ENCODE results near the gene CDV3. TPM values are rescaled to one million over a fixed set of nuclear protein-coding genes. Genes with fewer than 3 reads are reported as not detected.
"Not testable (repeated sequence)": the region's sequence is repeated elsewhere in the genome, so short reads cannot be mapped to it uniquely, and the experiment has no call there.

The CDV3 gene
- total RNA-seq, 1 experiment from 2014 or later = 81.4 TPM

GRCh38 chr3:133542871-133543270 is 30.6 kb upstream of the CDV3 start:
- Histone ChIP-seq H3K79me2 (ENCODE audit: low read length) (no peaks in the 10 kb centered on the region), H3K27ac (ENCODE audit: low read length) (no peak overlapping the region), H3K4me1 (ENCODE audit: insufficient read depth, low read length) (peaks cover 28% of the 10 kb centered on the region), H2AFZ (ENCODE audit: low read length) (no peak overlapping the region), H3K4me2 (ENCODE audit: low read length) (no peak overlapping the region), H3K9me3 (ENCODE audit: low read length) (no peaks in the 10 kb centered on the region), H4K20me1 (ENCODE audit: low read length) (no peaks in the 10 kb centered on the region), H3K27me3 (ENCODE audit: low read length) (no peaks in the 10 kb centered on the region), H3K9ac (ENCODE audit: low read length) (no peak overlapping the region), H3K36me3 (ENCODE audit: low read depth, low read length) (no peaks in the 10 kb centered on the region), H3F3A (ENCODE audit: low read length, unreplicated experiment) (no peaks in the 10 kb centered on the region), H3K9me2 (replicated peaks; ENCODE audit: low read length) (no peaks in the 10 kb centered on the region), H3K4me3 (ENCODE audit: low read length) (no peak overlapping the region)
- ChIA-PET POLR2A (ENCODE audit: unreplicated experiment) (no interaction called here), CTCF (no interaction called here)
- no peak for ATAC-seq
- TF ChIP-seq EZH2phosphoT487 (IDR thresholded peaks at IDR 0.05; ENCODE audit: borderline replicate concordance, low read length) (no peak), EZH2 (IDR thresholded peaks at IDR 0.05; ENCODE audit: low read length, unreplicated experiment) (no peak)
- TF ChIP-seq, protein P1, sequence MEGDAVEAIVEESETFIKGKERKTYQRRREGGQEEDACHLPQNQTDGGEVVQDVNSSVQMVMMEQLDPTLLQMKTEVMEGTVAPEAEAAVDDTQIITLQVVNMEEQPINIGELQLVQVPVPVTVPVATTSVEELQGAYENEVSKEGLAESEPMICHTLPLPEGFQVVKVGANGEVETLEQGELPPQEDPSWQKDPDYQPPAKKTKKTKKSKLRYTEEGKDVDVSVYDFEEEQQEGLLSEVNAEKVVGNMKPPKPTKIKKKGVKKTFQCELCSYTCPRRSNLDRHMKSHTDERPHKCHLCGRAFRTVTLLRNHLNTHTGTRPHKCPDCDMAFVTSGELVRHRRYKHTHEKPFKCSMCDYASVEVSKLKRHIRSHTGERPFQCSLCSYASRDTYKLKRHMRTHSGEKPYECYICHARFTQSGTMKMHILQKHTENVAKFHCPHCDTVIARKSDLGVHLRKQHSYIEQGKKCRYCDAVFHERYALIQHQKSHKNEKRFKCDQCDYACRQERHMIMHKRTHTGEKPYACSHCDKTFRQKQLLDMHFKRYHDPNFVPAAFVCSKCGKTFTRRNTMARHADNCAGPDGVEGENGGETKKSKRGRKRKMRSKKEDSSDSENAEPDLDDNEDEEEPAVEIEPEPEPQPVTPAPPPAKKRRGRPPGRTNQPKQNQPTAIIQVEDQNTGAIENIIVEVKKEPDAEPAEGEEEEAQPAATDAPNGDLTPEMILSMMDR (conservative IDR thresholded peaks at IDR 0.05; ENCODE audit: low read depth, low read length) = no peak
- no peak for DNase-seq
- no TSS peak for BruUV-seq (replicated peaks)
- intact Hi-C loops (cut with micrococcal nuclease) = no loop called here

GRCh38 chr3:133544983-133545382 is 28.5 kb upstream of the CDV3 start:
- H2AFZ ChIP-seq (ENCODE audit: low read length); H3F3A ChIP-seq (ENCODE audit: low read length, unreplicated experiment); intact Hi-C loops (cut with micrococcal nuclease); H4K20me1 ChIP-seq (ENCODE audit: low read length); H3K4me3 ChIP-seq (ENCODE audit: low read length); H3K9me3 ChIP-seq (ENCODE audit: low read length); H3K27me3 ChIP-seq (ENCODE audit: low read length); H3K9ac ChIP-seq (ENCODE audit: low read length); BruUV-seq (replicated peaks); H3K79me2 ChIP-seq (ENCODE audit: low read length); POLR2A ChIA-PET (ENCODE audit: unreplicated experiment); H3K4me2 ChIP-seq (ENCODE audit: low read length); H3K36me3 ChIP-seq (ENCODE audit: low read depth, low read length); H3K9me2 ChIP-seq (replicated peaks; ENCODE audit: low read length): not testable (repeated sequence)
- peaks cover 30% of the 10 kb centered on the region for H3K4me1 ChIP-seq (ENCODE audit: insufficient read depth, low read length)
- ATAC-seq = peak; percentile 35
- CTCF ChIA-PET = interaction anchor here (0.7 kb wide), 1 partner anchor 243 kb away, joined by 3 read pairs; no protein-coding TSS in a partner anchor
- DNase-seq = peak; percentile 41
- peak overlapping the region; percentile 64 for H3K27ac ChIP-seq (ENCODE audit: low read length)

GRCh38 chr3:133547432-133548041 is 25.9 kb upstream of the CDV3 start:
- no peak for DNase-seq
- Histone ChIP-seq H3K9ac (ENCODE audit: low read length) (no peak overlapping the region), H4K20me1 (ENCODE audit: low read length) (no peaks in the 10 kb centered on the region), H3K36me3 (ENCODE audit: low read depth, low read length) (no peaks in the 10 kb centered on the region), H3K9me3 (ENCODE audit: low read length) (no peaks in the 10 kb centered on the region), H3K27ac (ENCODE audit: low read length) (no peak overlapping the region), H3K79me2 (ENCODE audit: low read length) (no peaks in the 10 kb centered on the region), H3F3A (ENCODE audit: low read length, unreplicated experiment) (no peaks in the 10 kb centered on the region), H3K4me3 (ENCODE audit: low read length) (no peak overlapping the region), H3K4me2 (ENCODE audit: low read length) (no peak overlapping the region), H3K4me1 (ENCODE audit: insufficient read depth, low read length) (peaks cover 19% of the 10 kb centered on the region), H2AFZ (ENCODE audit: low read length) (no peak overlapping the region), H3K9me2 (replicated peaks; ENCODE audit: low read length) (no peaks in the 10 kb centered on the region), H3K27me3 (ENCODE audit: low read length) (no peaks in the 10 kb centered on the region)
- intact Hi-C loops (cut with micrococcal nuclease) = no loop called here
- TF ChIP-seq, protein P1 (conservative IDR thresholded peaks at IDR 0.05; ENCODE audit: low read depth, low read length) = no peak
- no peak for TF ChIP-seq EZH2phosphoT487 (IDR thresholded peaks at IDR 0.05; ENCODE audit: borderline replicate concordance, low read length)
- TF ChIP-seq EZH2 (IDR thresholded peaks at IDR 0.05; ENCODE audit: low read length, unreplicated experiment) = no peak
- ChIA-PET POLR2A (ENCODE audit: unreplicated experiment) (no interaction called here), CTCF (no interaction called here)
- peak; percentile 45 for ATAC-seq
- no TSS peak for BruUV-seq (replicated peaks)

Data from PC-3 (cell line).